GM12878 (cell line): Measurements from ENCODE around the gene MAPKAPK3. TPM values are rescaled to one million over a fixed set of nuclear protein-coding genes. Genes with fewer than 3 reads are reported as not detected.

ENCODE experiments used
- ATAC-seq: fragments of 200-7000 bp; cut with Tn5 transposase; 3 replicates; pipeline ENCODE4 v1.9.1; 2020; ENCODE audit warnings: mild to moderate bottlenecking, moderate library complexity
- BruUV-seq: library from RNA; stranded (reverse); fragments of 400-500 nt; replicated peaks from 2 replicates; lab custom pipeline; 2021; lab: Mats Ljungman, UMichigan
- CTCF ChIA-PET: fragments of 300-600 bp; sonication (Branson Sonifier 250); formaldehyde crosslinking; extraction: SDS; loops from one replicate; lab custom pipeline; 2021; ENCODE audit warnings: inconsistent platforms; lab: Yijun Ruan, JAX
- POLR2A ChIA-PET: fragments of 350-600 bp; formaldehyde crosslinking; extraction: SDS; loops from one replicate; lab custom pipeline; 2021; ENCODE audit warnings: inconsistent platforms; lab: Charles Lee
- RAD21 ChIA-PET: fragments of 300-600 bp; sonication (Branson Sonifier 250); formaldehyde crosslinking; loops from one replicate; lab custom pipeline; 2023; ENCODE audit warnings: antibody characterized with exemption; ENCODE audit not compliant: unreplicated experiment; lab: Charles Lee
- SMC1A ChIA-PET: fragments of 300-600 bp; sonication (Branson Sonifier 250); formaldehyde crosslinking; loops from one replicate; lab custom pipeline; 2023; ENCODE audit not compliant: unreplicated experiment, uncharacterized antibody; lab: Charles Lee
- DNase-seq: peaks from one replicate; pipeline ENCODE4 v3.0.0-alpha.2; 2011; ENCODE audit warnings: low read depth, low spot score
- FAIRE-seq: peaks from 3 replicates; lab custom pipeline; 2011; peaks lifted over from hg19 to GRCh38; lab: Jason Lieb, UNC
- H2AFZ ChIP-seq: 2 replicates; pipeline ENCODE4 v1.6.0; 2011; ENCODE audit warnings: low read depth, low read length, control low read depth; ENCODE audit not compliant: control insufficient read depth
- H3K27ac ChIP-seq: 2 replicates; pipeline ENCODE4 v1.5.1; 2011; ENCODE audit warnings: control low read depth; ENCODE audit not compliant: control insufficient read depth, insufficient read depth
- H3K27me3 ChIP-seq, 2 experiments: replicated peaks in 1 of 2; 2 replicates each; pipeline versions ENCODE4 v1.6.0 to v1.6.1; 2011; ENCODE audit warnings: low read length in 1 of 2; ENCODE audit not compliant: control insufficient read depth in 2 of 2, insufficient read depth in 2 of 2
- H3K36me3 ChIP-seq, 2 experiments: 2 replicates each; pipeline ENCODE4 v1.5.1; 2011; ENCODE audit warnings: low read length in 1 of 2; ENCODE audit not compliant: control insufficient read depth in 2 of 2, insufficient read depth in 2 of 2
- H3K4me1 ChIP-seq: 2 replicates; pipeline ENCODE4 v1.6.1; 2011; ENCODE audit warnings: mild to moderate bottlenecking, low read length, moderate library complexity, mixed read lengths; ENCODE audit not compliant: control insufficient read depth, insufficient read depth
- H3K4me2 ChIP-seq: 2 replicates; pipeline ENCODE4 v1.6.0; 2011; ENCODE audit warnings: control low read depth; ENCODE audit not compliant: control insufficient read depth, insufficient read depth
- H3K4me3 ChIP-seq: fragments of 200-600 bp; sonication (generic); 2 replicates; pipeline ENCODE4 v1.5.1; 2016
- H3K79me2 ChIP-seq: 2 replicates; pipeline ENCODE4 v1.6.0; 2011; ENCODE audit warnings: low read length; ENCODE audit not compliant: control insufficient read depth, insufficient read depth
- H3K9ac ChIP-seq: 2 replicates; pipeline ENCODE4 v1.8.0; 2011; ENCODE audit warnings: low read length, control low read depth, mixed read lengths; ENCODE audit not compliant: control insufficient read depth, insufficient read depth
- H3K9me3 ChIP-seq: replicated peaks from 3 replicates; pipeline ENCODE4 v1.5.1; 2011; ENCODE audit warnings: mild to moderate bottlenecking, low read length; ENCODE audit not compliant: control insufficient read depth, insufficient read depth
- H4K20me1 ChIP-seq: 2 replicates; pipeline ENCODE4 v1.6.0; 2011; ENCODE audit not compliant: control insufficient read depth, insufficient read depth
- CBX5 ChIP-seq: sonication (generic); IDR thresholded peaks from 2 replicates; pipeline ENCODE4 v1.6.1; 2016; ENCODE audit warnings: low read depth, moderate library complexity, mild to moderate bottlenecking, inconsistent platforms
- ESRRA ChIP-seq: IDR thresholded peaks from 2 replicates; pipeline ENCODE4 v1.6.1; 2012; ENCODE audit warnings: mild to moderate bottlenecking, low read length, improper control_type of control experiment
- IKZF1 ChIP-seq: fragments of 450-650 bp; conservative IDR thresholded peaks from 2 replicates; pipeline ENCODE4 v1.6.1; 2017; ENCODE audit warnings: antibody characterized with exemption, mild to moderate bottlenecking
- JUNB ChIP-seq: IDR thresholded peaks from 2 replicates; pipeline ENCODE4 v1.6.1; 2016; ENCODE audit warnings: antibody characterized with exemption, mild to moderate bottlenecking
- KAT2A ChIP-seq: conservative IDR thresholded peaks from 2 replicates; pipeline ENCODE4 v1.6.1; 2011; ENCODE audit warnings: low read depth, low read length; ENCODE audit not compliant: control insufficient read depth
- MEF2A ChIP-seq: IDR thresholded peaks from 2 replicates; pipeline ENCODE4 v1.6.1; 2011; ENCODE audit warnings: low read depth, mild to moderate bottlenecking, low read length, moderate library complexity; ENCODE audit not compliant: insufficient read depth
- PRDM15 ChIP-seq: fragments of 450-650 bp; formaldehyde crosslinking; IDR thresholded peaks from 2 replicates; pipeline ENCODE4 v1.4.0; 2020; ENCODE audit warnings: mild to moderate bottlenecking, moderate library complexity
- SIN3A ChIP-seq: IDR thresholded peaks from 2 replicates; pipeline ENCODE4 v1.6.1; 2012; ENCODE audit warnings: low read depth, low read length, improper control_type of control experiment
- WGBS: methylation state at CpG from one replicate; pipeline ENCODE4 v1.1.6; 2016; ENCODE audit warnings: low lambda C conversion rate; ENCODE audit not compliant: insufficient replicate concordance, insufficient coverage; ENCODE audit errors: missing lambda C conversion rate; 5-methylcytosine and 5-hydroxymethylcytosine counted together
- in situ Hi-C: fragments of 300-500 bp; cut with MboI; formaldehyde crosslinking; loops from 9 replicates; pipeline ENCODE4 v1.14.3; 2018; ENCODE audit warnings: mixed read lengths
- intact Hi-C: fragments of 100-400 bp; cut with micrococcal nuclease; formaldehyde crosslinking; loops from one replicate; pipeline ENCODE4 v1.14.2; 2022; ENCODE audit not compliant: unreplicated experiment
- polyA plus RNA-seq, 11 experiments: library from polyadenylated mRNA; depleted of rRNA in 4 of 11; unstranded in 6 of 11; stranded (reverse) in 5 of 11; fragments of >200 nt; fragmentation: Nextera tagmentation in 4 of 11; fragmentation: Illumina TruSeq in 1 of 11; extraction: Ambion mirVana in 4 of 11; extraction: Trizol in 1 of 11; gene quantifications; 1 replicate in 1 of 11; 2 replicates in 10 of 11; pipeline versions ENCODE4 v1.2.1 to v1.2.3, GENCODE V29; 2011 to 2016; ENCODE audit warnings: inconsistent platforms in 2 of 11, missing spikeins in 2 of 11, low read depth in 1 of 11
- total RNA-seq, 4 experiments: library from RNA; depleted of rRNA in 3 of 4; stranded (reverse); fragments of >200 nt in 3 of 4; fragmentation: Illumina TruSeq in 1 of 4; extraction: Trizol in 1 of 4; gene quantifications; 2 replicates each; pipeline versions ENCODE4 v1.2.1 to v1.2.3, GENCODE V29; 2013 to 2021

Gene MAPKAPK3
- total and polyA plus RNA-seq, 10 of the 15 experiments (the other 5 are each of a cell fraction or from before 2014, with no cell fraction given) = 7.9 to 66.0 (median 39.0) TPM

- WGBS = 30% methylated on average over 4 of the region's 4 CpGs
- no peak overlapping the region for H3K4me3 ChIP-seq
- DNase-seq (no peak), FAIRE-seq (no peak), ATAC-seq (no peak)
- ChIA-PET CTCF (interaction anchor here (0.9 to 11.6 kb wide), 10 partner anchors 8 to 223 kb away, joined by 3 to 410 read pairs (median 4); partner anchors contain the start of genes CISH and MAPKAPK3), RAD21 (interaction anchor here (0.8 to 7.1 kb wide), 5 partner anchors 13 to 799 kb away, joined by 3 to 244 read pairs (median 6); partner anchors contain the start of genes CISH and MAPKAPK3), POLR2A (interaction anchor here (0.5 to 1.8 kb wide), 3 partner anchors 17 to 39 kb away, joined by 3 to 10 read pairs (median 4); partner anchors contain the start of gene CISH), SMC1A (interaction anchor here (0.7 to 6.5 kb wide), 8 partner anchors 13 to 222 kb away, joined by 3 to 137 read pairs (median 4); partner anchors contain the start of genes CISH, CYB561D2, MAPKAPK3 and NPRL2)
- no peak overlapping the region for H3K4me2 ChIP-seq
- TF ChIP-seq JUNB (no peak), SIN3A (no peak), MEF2A (no peak), ESRRA (no peak), KAT2A (no peak), PRDM15 (CRISPR knock-in tag) (no peak), IKZF1 (no peak), CBX5 (no peak)
- BruUV-seq = no TSS peak
- in situ Hi-C loops = no loop called here
- H3K36me3 ChIP-seq = no peaks in the 10 kb centered on the region; a peak in 2 of 4 replicates
- peaks cover 5% of the 10 kb centered on the region for H3K79me2 ChIP-seq
- H3K27ac ChIP-seq = no peak overlapping the region
- H2AFZ ChIP-seq = no peak overlapping the region
- H3K9ac ChIP-seq = no peak overlapping the region
- H4K20me1 ChIP-seq = no peaks in the 10 kb centered on the region
- intact Hi-C loops = loop anchor here (1.0 to 2.0 kb wide), 2 partner anchors 18 to 41 kb away; no protein-coding TSS in a partner anchor
- H3K9me3 ChIP-seq = no peaks in the 10 kb centered on the region
- H3K4me1 ChIP-seq = peaks cover 11% of the 10 kb centered on the region
- H3K27me3 ChIP-seq = no peaks in the 10 kb centered on the region
Measured at GRCh38 chr3:50572801-50573371, 44.1 kb upstream of the MAPKAPK3 start.
